GM19324 (cell line): ENCODE data around the gene CCDC154.

Source experiments
- ATAC-seq: cut with Tn5 transposase; IDR thresholded peaks from one replicate; pipeline ENCODE4 v1.9.1; 2021; ENCODE audit warnings: mild to moderate bottlenecking, moderate library complexity; ENCODE audit not compliant: unreplicated experiment, low FRiP score

The CCDC154 gene

DNA sequence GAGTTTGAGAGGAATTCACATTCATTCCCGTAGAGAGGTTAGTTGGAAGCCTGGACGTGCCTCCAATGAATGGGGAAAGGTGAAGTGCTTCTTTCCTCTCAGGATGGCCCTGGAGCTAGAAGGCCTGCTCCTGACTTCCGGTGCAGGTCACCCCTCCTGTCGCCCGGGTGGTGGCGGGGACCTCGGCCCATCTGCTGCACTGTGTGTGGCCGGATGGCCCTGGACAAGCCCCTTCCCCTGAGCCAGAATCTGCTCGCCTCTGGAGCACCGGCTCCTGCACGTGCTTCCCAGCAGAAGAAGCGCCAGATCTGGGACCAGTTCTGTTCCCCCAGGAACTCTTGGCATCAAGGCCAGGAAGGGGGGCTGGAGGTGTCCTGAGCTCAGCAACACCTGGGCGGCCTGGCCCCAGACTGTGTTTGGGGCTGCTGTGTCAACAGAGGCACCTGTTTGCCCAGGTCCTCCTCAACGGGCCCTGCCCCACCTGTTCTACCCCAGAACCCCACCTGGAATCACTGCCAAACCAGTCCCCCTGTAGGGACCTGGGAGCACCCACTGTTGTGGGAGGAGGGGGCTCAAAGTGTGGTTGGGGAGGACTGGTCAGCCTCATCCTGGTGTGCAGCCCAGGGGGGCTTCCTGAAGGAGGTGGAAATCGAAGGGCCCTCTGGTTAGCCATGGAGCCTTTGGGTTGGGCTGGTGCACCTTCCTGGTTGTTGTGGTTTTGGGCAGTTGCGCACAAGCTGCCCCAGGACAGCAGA, 18.6 kb downstream of the CCDC154 start:
- ATAC-seq: no peak

- ATAC-seq: no peak
Measured at GRCh38 chr16:1424028-1424427, 20.3 kb downstream of the CCDC154 start.

GRCh38 chr16:1422076-1422475, 22.3 kb downstream of the CCDC154 start:
- no peak for ATAC-seq

GRCh38 chr16:1420111-1420539, 24.2 kb downstream of the CCDC154 start:
- ATAC-seq: peak; percentile 4

DNA sequence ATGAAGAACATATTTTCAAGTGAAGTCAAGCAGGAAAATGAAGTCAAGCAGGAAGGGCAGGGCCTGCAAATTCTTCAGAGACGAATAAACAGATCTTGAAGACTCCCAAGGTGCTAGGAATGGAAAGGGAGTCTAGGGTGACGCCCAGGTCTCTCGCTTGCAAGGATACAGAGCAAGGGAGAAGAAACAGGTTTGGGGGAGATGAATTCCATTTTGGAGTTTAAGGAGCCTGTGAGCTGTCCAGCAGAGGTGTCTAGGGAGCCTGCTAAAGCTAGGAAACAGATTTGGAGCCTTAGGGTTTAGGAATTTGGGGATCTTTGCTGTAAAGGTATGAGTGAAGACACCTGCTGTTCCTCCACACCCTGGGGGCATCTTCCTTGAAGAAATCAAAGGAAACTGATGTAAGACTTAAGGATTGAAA, 27.8 kb downstream of the CCDC154 start:
- no peak for ATAC-seq

DNA sequence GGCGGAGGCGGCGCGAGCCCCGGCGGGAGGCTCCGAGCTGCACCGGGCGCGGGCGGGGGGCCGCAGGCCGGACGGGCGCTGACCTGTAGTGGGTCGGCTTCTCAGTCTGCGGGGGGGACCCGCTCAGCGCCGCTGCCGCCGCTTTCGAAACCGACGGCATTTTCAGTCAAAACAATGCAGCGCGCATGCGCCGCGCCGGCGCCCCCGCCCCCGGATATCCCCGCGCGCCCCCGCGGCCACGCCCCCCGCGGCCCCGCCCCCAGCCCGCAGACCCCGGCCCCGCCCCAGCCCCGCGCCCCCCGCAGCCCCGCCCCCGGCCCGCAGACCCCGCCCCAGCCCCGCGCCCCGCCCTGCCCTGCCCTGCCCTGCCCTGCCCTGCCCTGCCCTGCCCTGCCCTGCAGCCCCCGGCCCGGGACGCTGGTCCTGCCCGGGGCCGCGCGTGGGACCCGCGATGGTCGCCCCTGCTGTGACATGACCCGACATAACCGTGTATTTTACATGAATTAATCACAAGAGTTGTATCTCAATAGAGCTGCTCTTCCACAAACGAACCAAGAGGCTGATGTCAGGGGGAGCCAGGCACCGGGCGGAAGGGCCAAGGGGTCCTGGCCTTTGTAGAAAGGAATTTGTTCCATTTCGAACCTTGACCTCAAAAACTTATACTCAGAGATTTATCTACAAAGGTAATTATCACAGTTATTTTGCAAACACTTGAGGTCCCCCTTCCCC, 29.7 kb downstream of the CCDC154 start, which contains the start of gene UNKL:
TSS of gene UNKL (minus strand) at position 173 of the 729 bp plus-strand sequence. CDS start at position 160, 13 bp downstream.
- ATAC-seq: peak; percentile 65

- ATAC-seq: peak; percentile 40
Measured at GRCh38 chr16:1413684-1414531, 30.4 kb downstream of the CCDC154 start.

- no peak for ATAC-seq
Measured at GRCh38 chr16:1412847-1413246, 31.5 kb downstream of the CCDC154 start.

- ATAC-seq: peak; percentile 86
Measured at GRCh38 chr16:1408171-1408837, 36.1 kb downstream of the CCDC154 start.

GRCh38 chr16:1407753-1408152, 36.6 kb downstream of the CCDC154 start:
- ATAC-seq: no peak

- ATAC-seq: no peak
Measured at GRCh38 chr16:1403733-1404132, 40.6 kb downstream of the CCDC154 start.

GRCh38 chr16:1403036-1403435, 41.3 kb downstream of the CCDC154 start:
- ATAC-seq: no peak

DNA sequence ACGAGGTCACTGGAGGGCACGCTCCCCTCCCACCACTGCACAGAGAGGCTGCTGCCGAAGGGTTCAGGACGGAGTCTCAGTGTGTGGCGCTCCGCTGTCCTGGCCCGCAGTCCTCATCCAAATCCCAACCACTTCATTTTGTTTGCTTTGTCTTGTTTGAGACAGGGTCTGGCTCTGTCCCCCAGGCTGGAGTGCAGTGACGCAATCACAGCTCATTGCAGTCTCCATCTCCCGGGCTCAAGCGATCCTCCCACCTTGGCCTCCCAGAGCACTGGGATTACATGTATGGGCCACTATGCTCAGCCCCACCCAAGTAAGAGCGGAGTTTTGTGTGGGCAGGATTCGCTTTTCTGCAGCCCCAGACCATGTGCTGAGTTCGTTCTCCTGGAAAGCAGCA, 42.6 kb downstream of the CCDC154 start:
- ATAC-seq: no peak

- ATAC-seq: no peak
Measured at GRCh38 chr16:1401061-1401757, 43.1 kb downstream of the CCDC154 start.

GRCh38 chr16:1398826-1399581, 45.4 kb downstream of the CCDC154 start:
- ATAC-seq: no peak

- ATAC-seq: no peak
Measured at GRCh38 chr16:1398351-1398750, 46.0 kb downstream of the CCDC154 start.

DNA sequence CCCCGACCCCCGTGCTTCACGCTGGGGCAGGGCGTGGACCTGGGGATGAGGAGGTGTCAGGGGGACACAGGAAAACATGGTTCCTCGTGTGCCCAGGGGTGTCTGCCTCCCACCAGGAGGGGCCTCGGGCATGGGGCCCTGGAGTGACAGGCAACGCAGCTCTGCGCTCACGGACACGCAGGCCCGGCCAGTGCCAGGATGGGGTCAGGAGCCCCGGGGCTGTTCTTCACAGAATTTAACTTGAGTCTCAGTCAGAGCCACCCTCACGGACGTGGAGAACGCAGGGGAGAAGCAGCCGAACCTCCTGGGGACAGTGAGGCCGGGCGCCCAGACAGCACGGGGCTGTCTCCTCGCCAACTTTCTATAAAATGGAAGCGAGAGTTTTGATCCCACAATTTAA, 46.6 kb downstream of the CCDC154 start:
- ATAC-seq: no peak

DNA sequence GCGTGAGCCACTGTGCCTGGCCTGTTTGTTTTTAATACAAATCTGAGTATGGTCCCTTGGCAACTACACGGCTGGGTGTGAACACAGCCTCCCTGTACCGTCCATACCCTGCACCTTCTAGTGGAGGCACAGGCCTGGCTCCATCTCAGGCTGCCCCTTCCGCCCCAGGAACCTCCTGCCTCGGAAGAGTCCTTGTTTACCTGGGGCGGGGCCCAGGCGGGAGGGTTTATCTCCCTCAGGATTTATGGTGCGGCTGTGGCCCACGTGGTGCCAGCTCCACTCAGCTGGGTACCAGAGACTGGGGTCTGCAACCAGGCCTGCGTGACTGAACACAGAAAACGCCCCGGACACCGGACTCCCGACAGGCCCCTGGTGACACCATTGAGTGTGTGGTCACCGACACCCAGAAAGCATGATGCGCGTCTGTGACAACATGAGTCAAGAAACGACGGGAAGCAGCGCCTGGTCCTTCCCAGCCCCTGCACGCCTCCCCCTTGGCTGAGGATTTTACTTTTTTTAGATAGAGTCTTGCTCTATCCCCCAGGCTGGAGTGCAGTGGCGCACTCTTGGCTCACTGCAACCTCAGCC, 48.8 kb downstream of the CCDC154 start:
- ATAC-seq: no peak
